HG03135 (cell line): ENCODE data around the gene LPP.

Experiments used
- ATAC-seq: cut with Tn5 transposase; IDR thresholded peaks from one replicate; pipeline ENCODE4 v1.9.1; 2021; ENCODE audit warnings: mild to moderate bottlenecking, moderate library complexity; ENCODE audit not compliant: unreplicated experiment

LPP gene

DNA sequence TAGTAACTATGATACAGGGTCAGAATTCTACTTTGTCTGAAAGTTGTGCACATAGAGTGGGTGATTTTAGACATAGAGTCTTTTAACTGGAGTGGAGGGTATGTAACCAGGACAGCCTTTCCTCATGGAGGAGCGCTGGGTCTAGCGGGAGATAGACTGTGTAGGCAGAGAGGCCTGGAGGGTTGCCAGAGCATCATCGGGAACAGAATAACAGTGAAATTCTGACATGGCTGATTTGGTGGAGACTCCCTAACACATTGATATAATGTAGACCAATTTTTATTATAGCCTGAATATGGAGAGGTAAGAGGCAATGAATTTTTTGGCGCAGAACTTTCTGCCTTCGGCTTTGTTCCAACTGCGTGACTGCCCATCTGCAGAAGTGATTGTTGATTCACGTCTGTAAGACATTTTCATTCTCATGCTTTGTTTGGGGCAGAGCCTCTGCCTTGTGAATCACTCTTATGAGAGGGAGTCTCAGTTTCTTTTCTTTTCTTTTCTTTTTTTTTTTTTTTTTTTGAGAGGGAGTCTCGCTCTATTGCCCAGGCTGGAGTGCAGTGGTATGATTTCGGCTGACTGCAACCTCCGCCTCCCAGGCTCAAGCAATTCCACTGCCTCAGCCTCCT, 16.0 kb downstream of the LPP start:
- no peak for ATAC-seq

DNA sequence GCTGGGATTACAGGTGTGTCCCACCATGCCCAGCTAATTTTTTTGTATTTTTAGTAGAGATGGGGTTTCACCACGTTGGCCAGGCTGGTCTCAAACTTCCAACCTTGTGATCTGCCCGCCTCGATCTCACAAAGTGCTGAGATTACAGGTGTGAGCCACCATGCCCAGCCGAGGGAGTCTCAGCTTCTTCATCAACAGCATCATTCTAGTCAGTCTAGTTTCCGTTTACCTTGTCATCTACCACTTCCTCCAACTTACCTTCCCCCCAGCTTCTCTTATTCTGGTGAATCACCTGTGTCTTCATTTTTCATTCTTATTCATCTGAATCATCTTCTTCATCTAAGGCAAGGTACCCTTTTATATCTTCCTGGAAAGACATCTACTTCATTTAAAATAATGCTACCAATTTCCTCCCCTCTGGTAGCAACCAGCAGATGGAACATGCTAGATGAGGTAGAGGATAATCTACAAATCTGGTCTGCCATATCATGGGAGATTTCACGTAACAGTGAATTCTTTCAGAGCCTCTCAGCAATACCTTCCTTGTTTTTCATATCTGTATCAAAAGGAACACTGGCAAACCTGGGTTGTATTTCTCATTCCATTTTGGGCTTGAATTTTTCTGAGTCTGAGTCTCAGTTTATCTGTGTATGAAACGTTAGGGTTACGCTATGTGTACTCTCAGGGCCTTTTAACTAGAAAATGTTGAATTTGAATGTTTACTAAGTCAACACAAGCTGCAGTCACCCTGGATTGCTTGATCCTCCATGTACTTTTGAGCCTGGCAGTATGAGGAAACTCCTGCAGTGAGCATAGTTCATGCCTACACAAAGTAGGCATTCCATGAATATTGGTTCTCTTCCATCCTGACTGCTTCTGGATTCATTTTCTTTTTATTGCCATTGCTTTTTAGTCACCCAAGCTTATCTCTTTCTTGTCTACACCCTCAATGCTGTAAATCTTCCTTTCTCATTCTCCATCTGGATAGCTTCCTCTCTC, 16.8 kb downstream of the LPP start:
- ATAC-seq, result no peak

DNA sequence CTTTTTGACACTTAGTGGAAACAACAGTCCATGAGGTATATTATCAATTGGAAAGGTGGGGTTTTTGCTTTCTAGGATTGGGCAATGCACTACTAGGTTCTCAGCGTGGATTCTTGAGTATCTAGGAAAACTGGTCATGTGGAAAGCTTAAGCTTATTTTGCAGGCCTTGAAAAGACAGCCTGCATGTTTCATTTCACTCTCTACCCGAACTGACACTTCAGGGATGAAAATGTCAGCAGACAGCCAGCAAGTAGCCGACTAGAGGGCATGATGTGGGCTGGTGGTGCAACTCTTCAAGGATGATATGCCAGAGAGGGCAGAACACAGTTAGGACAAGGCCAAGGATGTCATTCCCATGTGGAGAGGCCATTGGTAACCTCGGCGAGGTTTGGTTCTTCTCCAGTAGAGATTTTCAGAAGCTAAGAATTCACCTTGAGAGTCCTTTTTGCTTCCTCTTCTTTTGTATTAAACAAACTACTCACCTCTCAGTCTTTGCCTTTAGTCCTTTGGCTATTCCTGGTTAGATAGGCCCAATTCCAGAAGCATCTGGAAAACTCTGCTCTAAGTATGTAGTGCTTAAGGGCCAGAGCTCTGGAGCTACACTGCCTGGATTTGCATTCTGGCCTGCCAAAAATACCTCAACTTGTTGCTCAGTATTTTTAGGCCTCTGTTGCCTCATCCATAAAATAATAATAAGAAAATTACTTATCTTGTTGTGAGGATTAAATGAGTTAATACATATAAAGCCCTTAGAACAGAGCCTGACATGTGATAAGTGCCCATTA, 17.9 kb downstream of the LPP start:
- ATAC-seq, result no peak

DNA sequence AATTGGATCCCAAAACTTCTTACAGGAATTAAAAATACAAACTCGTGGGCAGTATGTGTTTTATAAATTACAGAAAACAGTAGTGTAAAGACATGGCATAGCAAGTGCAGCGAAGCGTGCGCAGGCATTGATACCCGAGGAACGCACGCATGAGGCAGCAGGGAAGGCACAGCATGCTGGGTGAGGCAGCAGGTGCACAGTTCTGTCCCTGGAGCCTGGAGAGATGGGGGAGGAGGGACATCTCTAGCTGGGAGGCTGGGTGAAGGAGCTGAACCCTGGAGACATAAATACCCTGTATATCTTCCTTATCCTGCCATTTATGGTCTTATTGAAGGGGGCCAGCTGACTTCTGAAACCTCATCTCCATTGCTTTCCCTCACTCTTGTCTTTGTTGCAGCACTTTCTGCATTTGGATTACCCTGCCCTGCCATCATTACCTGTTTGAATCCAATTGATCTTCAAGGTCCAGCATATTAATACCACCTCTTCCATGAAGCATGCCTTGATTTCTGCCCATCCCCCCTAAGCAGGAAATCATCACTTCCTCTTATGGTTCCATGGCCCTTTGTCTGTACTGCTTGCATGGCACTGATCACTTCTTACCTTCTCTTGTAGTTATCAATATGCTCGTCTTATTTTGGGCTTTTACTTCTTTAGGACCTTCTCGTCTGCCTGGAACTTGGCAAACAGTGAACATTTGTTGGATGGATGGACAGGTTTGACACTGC, 20.5 kb downstream of the LPP start:
- ATAC-seq, result no peak

DNA sequence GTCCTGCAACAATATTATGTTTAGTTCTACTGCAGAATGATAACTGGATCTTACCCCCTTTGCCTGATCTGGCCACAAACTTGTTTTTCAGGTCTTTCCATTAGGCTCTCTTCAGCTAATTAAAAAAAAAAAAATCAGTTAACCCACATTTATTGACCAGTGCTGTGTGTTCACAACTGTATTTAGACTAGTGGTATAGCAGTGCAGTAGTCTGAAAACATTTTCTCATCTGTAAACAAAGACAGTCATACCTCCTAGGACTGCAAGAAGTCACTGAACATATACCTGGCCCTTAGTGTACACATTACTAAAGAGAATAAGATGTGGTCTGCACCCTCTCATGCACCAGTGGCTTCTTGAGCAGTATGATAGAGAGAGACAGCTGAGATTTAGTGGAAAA, 22.5 kb downstream of the LPP start:
- ATAC-seq, result no peak

DNA sequence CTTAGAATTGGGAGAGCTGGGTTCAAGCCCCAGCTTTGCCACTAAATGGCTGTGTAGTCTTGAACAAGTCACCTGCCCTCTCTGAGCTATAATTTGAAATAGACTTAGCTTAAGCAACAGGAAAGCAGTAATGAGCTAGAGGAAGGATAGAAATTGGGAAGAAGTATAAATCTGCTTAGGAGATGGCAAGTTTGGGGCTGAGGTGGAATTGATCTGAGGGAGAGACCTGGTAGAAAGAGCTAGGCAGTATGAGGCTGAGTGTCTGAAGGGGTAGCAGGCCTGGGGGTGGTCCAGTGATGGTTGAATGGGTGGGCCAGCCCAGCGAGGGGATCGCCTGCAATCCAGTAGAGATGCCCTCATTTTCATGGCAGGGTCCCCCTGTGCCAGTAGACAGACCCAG, 22.9 kb downstream of the LPP start:
- no peak for ATAC-seq

DNA sequence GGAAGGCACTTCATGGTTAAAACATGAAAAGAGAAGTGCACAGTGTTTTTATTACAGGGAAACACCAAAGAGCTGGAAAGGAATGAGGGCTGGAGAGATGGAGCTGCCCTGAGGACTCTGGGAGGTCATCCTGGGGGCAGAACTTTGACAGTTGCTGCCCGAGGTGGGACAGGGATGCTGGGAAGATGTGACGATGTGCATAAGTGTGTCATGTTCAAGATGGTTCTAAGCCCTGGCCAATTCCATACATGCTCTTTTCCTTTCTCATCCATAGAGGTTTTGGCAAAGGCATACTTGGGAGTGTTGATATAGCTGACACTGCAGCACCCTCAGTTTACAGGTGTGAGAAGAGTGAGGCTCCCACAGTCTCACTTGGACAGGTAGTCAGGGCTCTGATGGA, 23.8 kb downstream of the LPP start:
- no peak for ATAC-seq

DNA sequence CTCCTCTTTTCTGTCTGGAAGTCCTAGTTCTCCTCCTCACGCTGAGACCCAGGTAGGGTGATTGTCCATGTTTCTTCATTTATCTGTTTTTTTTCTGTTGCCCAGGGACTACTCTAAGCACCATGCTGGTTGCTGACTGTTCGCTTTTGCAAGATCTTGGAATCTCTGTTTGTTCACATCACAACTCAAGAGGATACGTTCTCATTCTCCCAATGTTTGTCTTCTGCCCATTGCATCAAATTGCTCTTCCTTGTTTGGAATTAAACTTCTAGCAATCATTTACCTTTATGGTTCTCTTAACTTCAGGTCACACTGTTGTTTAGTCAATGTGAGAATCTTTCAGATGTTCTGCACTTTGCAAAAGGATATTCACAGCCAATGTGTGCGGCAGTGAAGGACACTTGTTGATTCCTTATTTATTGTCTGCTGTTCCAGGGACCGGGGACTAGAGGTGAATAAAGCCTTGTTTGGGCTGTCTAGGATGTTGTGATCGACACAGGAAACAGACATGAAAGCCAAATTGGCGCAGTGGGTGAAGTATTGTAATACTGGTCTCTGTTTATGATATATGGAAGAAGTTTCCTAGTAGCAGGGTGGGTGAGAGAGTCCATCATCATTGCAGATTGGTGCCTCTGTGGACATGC, 24.5 kb downstream of the LPP start:
- no peak for ATAC-seq

DNA sequence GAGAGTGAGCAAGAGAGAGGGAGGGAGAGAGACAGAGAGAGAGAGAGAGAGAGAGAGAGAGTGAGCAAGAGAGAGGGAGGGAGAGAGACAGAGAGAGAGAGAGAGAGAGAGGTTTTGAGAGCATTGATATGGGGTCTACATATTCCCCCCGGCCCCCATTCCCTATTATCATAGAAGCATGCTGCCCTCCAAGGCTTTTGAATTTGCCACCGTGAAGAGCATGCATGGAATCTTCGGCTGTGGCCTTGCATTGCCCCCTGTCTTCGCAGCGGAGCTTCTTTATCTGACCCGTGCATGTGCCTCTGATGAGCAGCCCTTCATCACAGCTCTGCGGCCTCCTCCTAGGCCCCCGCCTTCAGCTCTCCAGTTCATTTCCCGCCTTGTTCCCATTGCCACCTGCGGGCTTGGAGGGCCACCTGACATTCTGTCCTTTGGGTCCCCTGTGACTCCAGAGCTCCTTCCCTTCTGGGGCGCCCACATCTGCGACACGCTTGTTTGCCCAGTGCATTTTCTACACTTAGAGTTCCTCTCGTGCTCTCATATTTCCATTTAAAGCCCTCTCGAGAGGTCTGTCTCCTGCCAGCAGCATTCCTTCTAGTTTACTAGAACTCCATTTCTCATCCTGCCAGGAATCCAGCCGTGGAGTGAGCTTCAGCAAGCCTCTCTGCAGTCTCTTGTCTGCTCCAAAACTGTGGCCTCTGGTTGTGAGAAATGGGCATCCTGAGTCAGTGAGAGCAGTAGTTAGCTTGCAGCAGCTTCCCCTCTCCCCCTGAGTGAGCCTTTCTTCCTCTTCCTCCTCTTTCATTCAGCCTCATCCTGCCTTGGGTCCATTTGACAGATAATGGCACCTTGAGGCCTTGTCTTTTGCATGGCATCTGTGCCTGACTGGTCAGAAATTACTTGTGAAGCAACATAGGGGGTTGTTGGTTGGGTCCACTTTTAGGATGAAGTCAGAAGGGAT, 25.3 kb downstream of the LPP start:
- no peak for ATAC-seq

DNA sequence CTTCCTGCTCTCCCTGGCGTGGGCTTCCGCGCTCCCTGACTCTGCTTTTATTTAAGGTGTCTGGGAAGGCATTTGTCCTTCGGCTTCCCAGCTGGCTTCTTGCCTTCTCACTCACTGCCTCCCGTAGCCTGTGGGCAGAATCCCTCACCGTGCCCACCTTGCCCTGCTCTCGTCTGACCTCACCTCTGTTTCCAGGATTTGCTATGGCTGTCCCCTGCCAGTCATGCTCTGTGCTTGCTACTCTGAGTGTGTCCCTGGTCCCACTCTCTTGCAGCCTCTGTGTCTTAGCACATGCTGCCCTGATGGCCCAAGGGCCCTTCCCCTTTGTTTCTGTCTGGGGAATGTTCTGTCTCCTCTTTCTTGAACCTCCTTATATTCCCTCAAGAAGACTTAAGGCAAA, 26.2 kb downstream of the LPP start:
- no peak for ATAC-seq

DNA sequence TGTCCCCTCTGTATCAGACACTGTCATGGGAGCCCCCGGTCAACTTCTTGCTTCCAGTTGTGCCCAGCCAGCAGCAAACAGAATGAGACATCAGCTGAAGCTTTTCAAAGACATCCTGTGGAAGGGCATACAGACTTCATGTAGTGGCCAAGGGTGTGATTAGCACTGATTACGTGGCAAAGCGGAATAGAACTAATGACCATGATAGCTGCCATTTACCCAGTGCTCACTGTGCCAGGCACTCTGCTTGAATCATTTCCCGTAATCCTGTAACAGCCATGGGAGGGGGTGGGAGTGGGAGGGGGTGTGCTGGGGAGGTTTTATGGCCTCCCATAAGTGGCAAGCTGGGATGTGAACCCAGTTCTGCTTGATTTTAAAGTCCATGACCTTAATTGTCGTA, 29.5 kb downstream of the LPP start:
- ATAC-seq, result no peak

DNA sequence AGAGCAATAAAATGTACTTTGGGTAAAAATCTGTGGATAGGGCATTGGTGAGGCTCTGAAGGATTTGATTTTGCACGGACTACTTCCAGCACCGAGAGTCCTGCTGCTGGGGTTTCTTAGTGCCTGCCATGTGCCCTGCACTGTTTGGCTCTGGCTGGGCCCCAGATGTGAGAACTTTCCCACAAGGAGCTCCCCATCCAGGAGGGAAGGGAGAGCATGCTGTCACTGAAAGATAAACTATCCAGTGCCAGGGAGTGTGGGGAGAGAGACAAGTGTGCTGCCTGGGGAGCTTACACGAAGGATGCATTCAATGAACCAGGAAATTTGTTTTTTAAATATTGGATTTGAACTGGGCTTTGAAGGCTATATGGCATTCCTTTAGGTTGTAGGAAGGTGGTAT, 30.2 kb downstream of the LPP start:
- ATAC-seq, result no peak

DNA sequence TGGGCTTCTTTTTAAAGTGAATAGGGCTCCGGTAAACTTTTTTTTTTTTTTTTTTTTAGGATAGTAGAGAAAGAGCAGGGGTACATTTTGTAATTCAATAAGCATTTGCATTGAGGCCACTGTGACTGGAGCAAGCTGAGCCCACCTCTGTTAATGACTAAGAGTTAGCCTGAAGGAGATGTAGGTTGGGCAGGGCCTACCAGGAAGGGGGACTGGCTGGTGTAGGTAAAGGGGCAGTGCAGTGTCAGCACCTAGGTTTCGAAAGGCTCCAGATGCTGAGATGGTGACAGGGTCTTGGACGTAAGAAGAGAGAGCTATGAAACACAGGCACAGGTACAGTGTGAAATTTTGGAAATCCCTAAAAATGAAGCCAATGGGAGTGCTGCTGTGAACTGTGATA, 30.7 kb downstream of the LPP start:
- no peak for ATAC-seq

DNA sequence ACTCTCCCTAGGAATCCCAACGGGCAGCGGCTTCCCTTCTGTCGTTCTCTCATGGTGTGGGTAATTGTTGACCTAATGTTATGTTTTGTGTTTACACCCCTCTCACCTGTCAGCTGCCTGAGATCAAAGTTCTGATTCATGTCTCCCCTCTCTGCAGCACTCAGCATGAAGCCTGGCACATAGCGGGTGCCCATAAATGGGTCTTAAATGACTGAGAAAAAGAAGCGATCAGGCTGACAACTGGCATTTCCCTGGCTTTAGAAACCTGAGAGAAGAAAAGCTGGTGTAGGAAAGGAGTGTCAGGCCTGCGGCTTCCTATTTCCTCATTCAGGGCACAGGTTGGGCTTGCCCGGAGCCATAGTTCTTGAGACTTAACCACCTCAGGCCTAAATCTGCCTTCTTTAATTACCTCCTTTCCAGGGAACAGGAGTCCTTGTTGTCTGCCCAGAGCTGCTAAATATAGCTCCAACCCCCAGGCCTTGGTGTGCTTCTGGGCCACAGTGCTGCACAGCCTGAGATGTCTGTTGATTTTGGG, 31.8 kb downstream of the LPP start:
- ATAC-seq, result no peak

DNA sequence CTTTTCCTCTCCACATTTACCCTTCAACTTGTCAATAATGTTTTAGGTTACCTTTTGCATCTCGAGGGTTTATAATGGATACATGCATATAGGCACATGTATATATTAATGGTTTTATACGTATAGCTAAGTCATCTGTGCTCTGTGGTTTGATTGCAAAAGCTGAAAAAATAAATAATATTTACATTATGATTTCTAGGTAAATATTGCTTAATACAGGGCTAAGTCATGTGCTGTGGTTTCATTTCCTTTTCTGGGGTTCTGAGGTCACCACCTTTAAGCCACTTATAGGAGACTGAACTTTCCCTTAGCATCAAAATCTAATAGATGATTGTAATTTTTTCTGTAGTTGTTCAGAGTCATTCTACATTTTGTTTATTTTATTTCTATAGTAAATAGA, 33.1 kb downstream of the LPP start:
- no peak for ATAC-seq

DNA sequence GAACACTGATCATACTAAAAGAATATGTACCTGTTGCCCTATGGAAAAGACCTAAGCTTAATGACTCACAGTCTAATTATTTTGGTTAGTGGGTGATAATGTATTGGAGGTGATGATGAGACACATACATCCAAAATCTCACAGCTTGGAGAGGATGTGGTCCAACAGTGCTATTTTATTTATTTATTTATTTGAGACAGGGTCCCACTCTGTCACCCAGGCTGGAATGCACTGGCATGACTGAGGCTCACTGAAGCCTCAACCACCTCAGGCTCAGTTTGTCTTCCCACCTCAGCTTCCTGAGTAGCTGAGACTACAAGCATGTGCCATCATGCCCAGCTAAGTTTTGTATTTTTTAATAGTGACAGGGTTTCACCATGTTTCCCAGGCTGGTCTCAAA, 35.0 kb downstream of the LPP start:
- ATAC-seq, result no peak

DNA sequence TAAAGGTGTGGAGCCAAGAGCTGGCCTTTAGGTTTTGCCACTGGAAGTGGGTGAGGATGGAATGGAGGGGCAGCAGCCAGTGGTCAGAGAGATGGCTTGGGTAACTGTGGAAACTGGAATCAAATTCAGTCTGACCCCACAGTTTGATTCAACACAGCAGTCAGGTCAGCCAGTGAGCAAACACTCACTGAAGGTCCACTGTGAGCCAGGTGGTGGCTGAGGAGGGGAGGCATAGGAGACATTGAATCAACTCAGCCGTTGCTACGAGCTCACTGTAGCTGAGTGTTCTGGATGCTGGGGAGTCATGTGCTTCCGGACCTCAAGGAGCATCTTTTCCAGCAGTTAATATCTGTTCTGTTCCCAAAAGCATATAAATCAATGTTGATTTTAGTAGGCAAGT, 37.5 kb downstream of the LPP start:
- no peak for ATAC-seq

DNA sequence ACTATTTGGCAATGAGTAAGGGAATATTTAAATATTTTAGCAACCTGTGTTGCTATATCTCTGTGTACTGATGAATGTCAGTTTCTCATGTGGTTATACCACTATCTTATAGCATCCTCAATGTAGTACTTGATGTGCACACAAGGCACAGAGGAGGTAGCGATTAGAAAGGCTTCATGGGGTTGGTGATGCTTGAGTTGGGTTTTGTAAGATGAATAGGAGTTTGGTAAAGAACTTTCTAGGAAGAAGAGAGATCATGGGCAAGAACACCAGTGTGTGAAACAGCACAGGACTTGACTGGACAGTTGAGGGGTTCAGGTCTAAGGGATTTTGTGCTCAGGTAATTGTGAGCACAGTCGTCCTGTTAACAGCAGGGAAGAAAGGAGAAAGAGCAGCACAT, 38.1 kb downstream of the LPP start:
- no peak for ATAC-seq

DNA sequence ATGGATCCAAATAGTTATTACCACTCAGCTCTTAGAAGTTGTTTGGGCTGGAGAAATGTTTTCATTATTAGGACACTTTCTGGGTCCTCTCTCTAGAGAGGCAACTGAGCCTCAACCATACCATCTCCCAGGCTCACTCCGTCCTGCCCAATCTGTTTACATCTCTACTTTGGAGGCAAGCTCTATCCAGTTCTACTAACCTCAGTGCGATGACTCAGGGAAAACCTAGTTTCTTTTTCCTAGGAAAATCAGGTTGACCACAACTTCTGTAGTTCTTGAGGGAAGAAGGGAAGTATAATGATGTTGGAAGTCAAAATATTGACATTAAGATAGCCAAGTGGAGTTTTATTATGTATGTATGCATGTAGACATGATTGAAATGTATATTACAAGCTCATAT, 40.4 kb downstream of the LPP start:
- no peak for ATAC-seq
